Colonic mucosa (tissue), 4 donors: ENCODE measurements around the gene CCDC78. TPM values are rescaled to one million over a fixed set of nuclear protein-coding genes. Genes with fewer than 3 reads are reported as not detected.
A peak's percentile ranks its signal among the peaks of the same experiment; 100 is the strongest.

Experiments
- DNase-seq: peaks from one replicate; pipeline ENCODE4 v3.0.0-alpha.2; 2020
- H3K27ac ChIP-seq: fragments of 200-600 bp; one replicate; pipeline ENCODE4 v1.8.0; 2021
- H3K27me3 ChIP-seq: fragments of 200-600 bp; one replicate; pipeline ENCODE4 v1.8.0; 2021
- H3K36me3 ChIP-seq: fragments of 200-600 bp; one replicate; pipeline ENCODE4 v1.8.0; 2021
- H3K4me1 ChIP-seq: fragments of 200-600 bp; one replicate; pipeline ENCODE4 v1.8.0; 2021; ENCODE audit warnings: mild to moderate bottlenecking
- H3K4me3 ChIP-seq: fragments of 200-600 bp; one replicate; pipeline ENCODE4 v1.8.0; 2021
- H3K9ac ChIP-seq, 2 donors: one replicate each; pipeline ENCODE4 v1.7.0; 2013; ENCODE audit warnings: control low read depth in 2 of 2, low read depth in 2 of 2, low read length in 2 of 2
- H3K9me3 ChIP-seq: fragments of 200-600 bp; one replicate; pipeline ENCODE4 v1.8.0; 2021
- CTCF ChIP-seq: fragments of 200-600 bp; IDR thresholded peaks from one replicate; pipeline ENCODE4 v1.8.0; 2022; ENCODE audit warnings: antibody characterized with exemption, mild to moderate bottlenecking
- intact Hi-C: fragments of 100-400 bp; cut with DNase I; formaldehyde crosslinking; loops from one replicate; pipeline ENCODE4 v1.14.1; 2022
- total RNA-seq, 2 donors: library from RNA; stranded (reverse); fragmentation: NEBNext Ultra II Directional in 1 of 2; extraction: Animal tissue kit (Norgen Biotek cat#: 25700) in 1 of 2; gene quantifications; one replicate each; pipeline ENCODE4 v1.2.1, GENCODE V29; 2021
- donor health status: healthy.
- donor health status: DM: no; HTN: no; CAD: no.
- donor health status: DM: no; HTN: no; CAD: no.

Gene CCDC78
- total RNA-seq, 2 donors from 2014 or later, result 0.37 to 3.7 TPM

GRCh38 chr16:734208-734980 lies 8.2 kb upstream of the CCDC78 start:
- Histone ChIP-seq H3K27me3 (no peaks in the 10 kb centered on the region), H3K9me3 (no peaks in the 10 kb centered on the region), H3K4me3 (no peak overlapping the region), H3K27ac (no peak overlapping the region), H3K4me1 (no peaks in the 10 kb centered on the region), H3K36me3 (peaks cover 8% of the 10 kb centered on the region), H3K9ac (no peak overlapping the region)
- DNase-seq, result no peak
- intact Hi-C loops, result no loop called here
- no peak for TF ChIP-seq CTCF

- no peaks in the 10 kb centered on the region for H3K27me3 ChIP-seq
- intact Hi-C loops, result no loop called here
- H3K9me3 ChIP-seq, result no peaks in the 10 kb centered on the region
- H3K4me1 ChIP-seq, result peaks cover under 1% of the 10 kb centered on the region
- TF ChIP-seq CTCF, result peak; percentile 30
- no peak overlapping the region for H3K4me3 ChIP-seq
- H3K36me3 ChIP-seq, result peaks cover 8% of the 10 kb centered on the region
- H3K27ac ChIP-seq, result no peak overlapping the region
- no peak for DNase-seq
- H3K9ac ChIP-seq, result no peak overlapping the region
Observed at GRCh38 chr16:733382-734207, 7.4 kb upstream of the CCDC78 start.

- TF ChIP-seq CTCF, result no peak
- peaks cover 4% of the 10 kb centered on the region for H3K4me1 ChIP-seq
- H3K27me3 ChIP-seq, result no peaks in the 10 kb centered on the region
- no peak for DNase-seq
- H3K27ac ChIP-seq, result no peak overlapping the region
- intact Hi-C loops, result no loop called here
- H3K4me3 ChIP-seq, result no peak overlapping the region
- H3K36me3 ChIP-seq, result peaks cover 8% of the 10 kb centered on the region
- H3K9me3 ChIP-seq, result no peaks in the 10 kb centered on the region
- H3K9ac ChIP-seq, result no peak overlapping the region
Observed at GRCh38 chr16:732936-733335, 6.7 kb upstream of the CCDC78 start.

GRCh38 chr16:732332-732731 lies 6.1 kb upstream of the CCDC78 start:
- H3K27me3 ChIP-seq, result peaks cover 6% of the 10 kb centered on the region
- intact Hi-C loops, result no loop called here
- no peak overlapping the region for H3K4me3 ChIP-seq
- DNase-seq, result no peak
- H3K27ac ChIP-seq, result no peak overlapping the region
- no peak overlapping the region for H3K9ac ChIP-seq
- TF ChIP-seq CTCF, result no peak
- peaks cover 8% of the 10 kb centered on the region for H3K36me3 ChIP-seq
- H3K4me1 ChIP-seq, result peaks cover 10% of the 10 kb centered on the region
- H3K9me3 ChIP-seq, result no peaks in the 10 kb centered on the region

- intact Hi-C loops, result no loop called here
- peaks cover 8% of the 10 kb centered on the region for H3K36me3 ChIP-seq
- H3K9ac ChIP-seq, result no peak overlapping the region
- peaks cover 9% of the 10 kb centered on the region for H3K27me3 ChIP-seq
- DNase-seq, result no peak
- H3K9me3 ChIP-seq, result no peaks in the 10 kb centered on the region
- H3K4me1 ChIP-seq, result peaks cover 13% of the 10 kb centered on the region
- no peak for TF ChIP-seq CTCF
- no peak overlapping the region for H3K27ac ChIP-seq
- no peak overlapping the region for H3K4me3 ChIP-seq
Observed at GRCh38 chr16:730666-731509, 4.6 kb upstream of the CCDC78 start.
